AG04449 (cell line): ENCODE results near the gene CXCL8.

Source experiments
- CTCF ChIA-PET: fragments of 350-600 bp; formaldehyde crosslinking; extraction: SDS; loops from one replicate; lab custom pipeline; 2021; ENCODE audit warnings: antibody characterized with exemption; lab: Yijun Ruan, JAX
- POLR2A ChIA-PET: fragments of 400-600, 350-600 bp; formaldehyde crosslinking; extraction: SDS; loops from one replicate; lab custom pipeline; 2020; ENCODE audit warnings: antibody characterized with exemption, inconsistent platforms; lab: Yijun Ruan, JAX
- DNase-seq: peaks from one replicate; pipeline ENCODE4 v3.0.0-alpha.2; 2010; ENCODE audit warnings: low read depth, low spot score
- H3K4me3 ChIP-seq: 2 replicates; pipeline ENCODE4 v1.5.1; 2011; ENCODE audit warnings: low read depth, mild to moderate bottlenecking, control low read depth, low read length
- TF ChIP-seq, protein P1 (sequence below): IDR thresholded peaks from one replicate; pipeline ENCODE4 v1.5.1; 2011; ENCODE audit warnings: mild to moderate bottlenecking, moderate library complexity, low read length, control low read depth, inconsistent platforms; ENCODE audit not compliant: insufficient read depth; ENCODE audit errors: missing control alignments

The CXCL8 gene

DNA sequence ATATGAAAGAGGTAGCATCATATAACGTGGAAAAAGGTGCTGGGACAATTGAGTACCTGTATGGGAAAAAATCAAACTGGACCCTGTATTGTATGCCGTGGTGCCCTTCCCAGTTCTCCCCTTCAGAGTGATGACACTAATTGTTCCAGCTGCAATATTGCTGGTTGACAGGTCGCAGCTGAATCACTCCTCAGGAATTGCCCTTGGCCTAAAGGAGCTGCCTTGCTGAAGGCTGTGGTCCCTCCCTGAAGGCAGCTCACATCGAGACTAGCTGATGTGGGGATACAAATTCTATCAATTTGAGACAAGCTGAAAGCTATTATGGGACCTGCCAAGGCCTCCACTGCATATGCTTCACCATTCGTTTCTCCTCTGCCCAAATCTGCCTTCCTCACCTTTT is 39.3 kb upstream of the CXCL8 start:
- CTCF ChIA-PET: interaction anchor here (1.3 kb wide), 1 partner anchor 28 kb away, joined by 4 read pairs; no protein-coding TSS in a partner anchor
- POLR2A ChIA-PET: no interaction called here
- TF ChIP-seq, protein P1, sequence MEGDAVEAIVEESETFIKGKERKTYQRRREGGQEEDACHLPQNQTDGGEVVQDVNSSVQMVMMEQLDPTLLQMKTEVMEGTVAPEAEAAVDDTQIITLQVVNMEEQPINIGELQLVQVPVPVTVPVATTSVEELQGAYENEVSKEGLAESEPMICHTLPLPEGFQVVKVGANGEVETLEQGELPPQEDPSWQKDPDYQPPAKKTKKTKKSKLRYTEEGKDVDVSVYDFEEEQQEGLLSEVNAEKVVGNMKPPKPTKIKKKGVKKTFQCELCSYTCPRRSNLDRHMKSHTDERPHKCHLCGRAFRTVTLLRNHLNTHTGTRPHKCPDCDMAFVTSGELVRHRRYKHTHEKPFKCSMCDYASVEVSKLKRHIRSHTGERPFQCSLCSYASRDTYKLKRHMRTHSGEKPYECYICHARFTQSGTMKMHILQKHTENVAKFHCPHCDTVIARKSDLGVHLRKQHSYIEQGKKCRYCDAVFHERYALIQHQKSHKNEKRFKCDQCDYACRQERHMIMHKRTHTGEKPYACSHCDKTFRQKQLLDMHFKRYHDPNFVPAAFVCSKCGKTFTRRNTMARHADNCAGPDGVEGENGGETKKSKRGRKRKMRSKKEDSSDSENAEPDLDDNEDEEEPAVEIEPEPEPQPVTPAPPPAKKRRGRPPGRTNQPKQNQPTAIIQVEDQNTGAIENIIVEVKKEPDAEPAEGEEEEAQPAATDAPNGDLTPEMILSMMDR: no peak
- no peak for DNase-seq
- H3K4me3 ChIP-seq: no peak overlapping the region

DNA sequence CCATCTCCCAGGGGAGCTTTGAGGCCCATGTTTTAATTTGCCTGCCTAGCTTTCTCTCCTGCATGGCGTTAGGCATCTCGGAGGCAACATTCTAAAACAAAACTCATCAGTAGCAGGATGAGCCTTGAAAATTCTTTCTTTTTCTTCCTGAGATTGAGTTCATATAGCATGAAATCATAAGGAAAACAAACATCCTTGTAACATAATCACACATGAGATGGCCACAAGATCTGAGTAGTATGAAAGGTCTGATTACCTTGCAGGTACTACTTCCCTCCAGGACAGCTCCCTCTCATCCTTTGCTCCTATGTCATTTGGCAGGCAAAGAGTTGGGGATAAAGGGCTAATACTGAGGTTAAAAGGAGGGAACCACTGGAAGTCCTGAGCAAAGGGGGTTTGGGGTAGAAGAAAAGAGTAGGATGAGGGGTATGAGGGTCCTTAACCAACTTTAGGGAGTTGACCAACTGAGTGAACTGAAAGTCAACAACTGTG is 37.5 kb upstream of the CXCL8 start:
- ChIA-PET POLR2A (no interaction called here), CTCF (interaction anchor here (1.1 to 1.6 kb wide), 2 partner anchors 11 to 215 kb away, joined by 3 to 4 read pairs; no protein-coding TSS in a partner anchor)
- no peak overlapping the region for H3K4me3 ChIP-seq
- DNase-seq: no peak
- TF ChIP-seq, protein P1: no peak

DNA sequence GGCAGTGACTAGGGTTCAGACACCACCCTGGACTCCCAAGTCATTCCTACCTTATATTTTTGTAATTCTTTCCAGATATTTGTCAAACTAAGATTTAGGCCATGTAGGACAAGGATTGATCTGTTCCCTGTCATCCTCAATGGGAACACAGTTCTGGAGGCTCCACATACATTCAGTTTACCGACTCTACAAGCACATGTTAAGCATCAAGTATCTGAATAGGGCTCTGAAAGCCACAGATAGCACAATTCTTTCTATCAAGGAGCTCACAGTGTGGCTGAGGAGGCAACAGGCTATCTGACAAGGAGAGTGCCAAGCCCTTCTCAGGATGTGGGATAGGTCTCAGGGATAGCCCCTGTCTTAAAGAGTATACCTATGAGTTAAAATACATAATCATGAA is 37.0 kb upstream of the CXCL8 start:
- ChIA-PET POLR2A (no interaction called here), CTCF (interaction anchor here (1.6 to 1.9 kb wide), 2 partner anchors 11 to 26 kb away, joined by 3 to 12 read pairs; no protein-coding TSS in a partner anchor)
- TF ChIP-seq, protein P1: no peak
- H3K4me3 ChIP-seq: no peak overlapping the region
- no peak for DNase-seq

DNA sequence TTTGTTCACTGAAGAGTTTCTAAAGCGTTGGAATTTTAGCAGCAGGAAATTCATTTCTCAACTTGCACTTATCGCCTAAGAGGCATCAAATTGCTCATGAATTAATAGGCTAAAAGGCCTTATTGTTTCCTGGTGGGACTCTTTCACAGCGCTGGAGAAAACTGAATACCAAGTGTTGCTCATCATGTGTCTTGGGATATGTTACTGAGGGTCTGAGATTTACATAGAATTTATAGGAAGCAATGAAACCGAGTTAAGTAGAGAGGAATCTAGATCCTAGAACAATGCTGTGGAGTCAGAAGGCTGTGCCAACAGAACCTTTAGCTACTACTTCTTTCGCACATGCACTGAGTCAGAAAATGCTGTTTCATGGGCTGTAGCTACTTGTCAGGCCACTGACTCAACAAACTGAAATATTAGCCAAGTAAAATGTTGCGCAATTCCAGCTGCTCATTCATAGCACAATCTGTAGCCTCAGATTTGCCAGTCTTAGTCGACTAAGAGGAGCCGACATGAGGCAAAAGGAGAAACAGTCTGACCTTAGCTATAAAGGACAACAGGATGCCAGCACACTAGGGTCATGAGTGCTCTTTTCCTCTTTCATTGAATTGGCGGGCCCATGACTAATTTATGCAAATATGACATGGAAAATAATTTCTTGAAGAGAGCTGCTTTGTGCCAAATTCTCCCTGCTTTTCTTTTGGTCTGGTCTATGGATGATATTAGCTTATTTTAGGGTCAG is 35.9 kb upstream of the CXCL8 start:
- CTCF ChIA-PET: interaction anchor here (0.6 to 1.9 kb wide), 4 partner anchors 10 to 207 kb away, joined by 3 to 12 read pairs (median 3); no protein-coding TSS in a partner anchor
- DNase-seq: peak; percentile 98
- POLR2A ChIA-PET: interaction anchor here (0.6 to 1.2 kb wide), 5 partner anchors 8 to 445 kb away, joined by 3 to 5 read pairs (median 3); no protein-coding TSS in a partner anchor
- TF ChIP-seq, protein P1: no peak
- no peak overlapping the region for H3K4me3 ChIP-seq

DNA sequence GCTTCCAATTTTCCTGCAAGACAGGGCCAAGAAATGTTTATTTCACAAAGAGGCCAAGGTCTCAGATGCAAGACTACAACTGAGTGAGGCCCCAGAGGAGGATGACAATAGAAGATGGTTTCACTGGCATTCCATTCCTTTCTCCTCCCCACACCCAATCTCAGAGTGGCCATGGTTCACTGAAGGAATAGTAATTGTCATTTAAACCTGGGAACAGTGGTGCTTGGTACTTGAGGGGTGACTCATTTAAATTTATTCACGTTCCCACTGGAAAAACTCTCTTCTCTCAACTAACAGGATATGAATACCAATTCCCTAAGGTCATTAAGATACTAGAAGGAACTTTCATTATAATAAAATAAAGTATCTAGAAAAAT is 35.3 kb upstream of the CXCL8 start:
- no peak overlapping the region for H3K4me3 ChIP-seq
- DNase-seq: no peak
- ChIA-PET CTCF (interaction anchor here (0.6 to 1.9 kb wide), 4 partner anchors 17 to 219 kb away, joined by 3 to 12 read pairs (median 3); no protein-coding TSS in a partner anchor), POLR2A (interaction anchor here (0.6 to 1.2 kb wide), 5 partner anchors 8 to 446 kb away, joined by 3 to 5 read pairs (median 3); no protein-coding TSS in a partner anchor)
- TF ChIP-seq, protein P1: no peak

DNA sequence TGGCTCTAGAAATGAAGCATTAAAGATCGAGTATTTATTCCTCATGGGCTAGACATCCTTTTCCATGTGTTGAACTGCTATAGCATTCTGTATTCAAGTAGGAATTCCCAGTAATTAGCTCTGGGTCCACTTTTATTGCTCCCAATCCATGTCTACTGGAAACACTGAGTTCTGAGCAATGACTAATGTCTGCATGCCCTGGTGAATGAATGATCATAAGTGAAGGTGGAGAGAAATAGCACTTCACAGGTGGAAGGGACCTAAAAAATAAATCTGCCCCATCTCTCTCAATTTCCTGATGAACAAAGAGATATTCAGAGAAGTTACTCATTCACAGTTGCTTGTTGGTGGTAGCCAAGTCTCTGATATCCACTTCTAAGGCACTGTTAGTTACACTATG is 34.6 kb upstream of the CXCL8 start:
- no peak for DNase-seq
- POLR2A ChIA-PET: no interaction called here
- H3K4me3 ChIP-seq: no peak overlapping the region
- TF ChIP-seq, protein P1: no peak
- CTCF ChIA-PET: interaction anchor here (0.9 to 1.1 kb wide), 2 partner anchors 205 to 218 kb away, joined by 3 read pairs; no protein-coding TSS in a partner anchor
